Glutamatergic neuron (in vitro differentiated cells): Measurements from ENCODE around the gene MFAP3L. TPM values are rescaled to one million over a fixed set of nuclear protein-coding genes. Genes with fewer than 3 reads are reported as not detected.

ENCODE experiments used
- DNase-seq: peaks from one replicate; pipeline ENCODE4 v3.0.0; 2022
- H3K27ac Mint-ChIP-seq: one replicate; pipeline ENCODE4 v1.8.0; 2020; ENCODE audit warnings: mild to moderate bottlenecking, mixed read lengths, inconsistent platforms; ENCODE audit not compliant: unreplicated experiment
- H3K27me3 Mint-ChIP-seq: one replicate; pipeline ENCODE4 v1.8.0; 2020; ENCODE audit warnings: mild to moderate bottlenecking, moderate library complexity, mixed read lengths, inconsistent platforms; ENCODE audit not compliant: unreplicated experiment
- H3K36me3 Mint-ChIP-seq: one replicate; pipeline ENCODE4 v1.8.0; 2020; ENCODE audit warnings: mild to moderate bottlenecking, mixed read lengths, inconsistent platforms; ENCODE audit not compliant: unreplicated experiment
- H3K4me1 Mint-ChIP-seq: one replicate; pipeline ENCODE4 v1.8.0; 2020; ENCODE audit warnings: mild to moderate bottlenecking, low read depth, mixed read lengths, inconsistent platforms; ENCODE audit not compliant: unreplicated experiment
- H3K4me3 Mint-ChIP-seq: one replicate; pipeline ENCODE4 v1.8.0; 2020; ENCODE audit warnings: mild to moderate bottlenecking, mixed read lengths, inconsistent platforms; ENCODE audit not compliant: unreplicated experiment
- H3K9me3 Mint-ChIP-seq: one replicate; pipeline ENCODE4 v1.8.0; 2020; ENCODE audit warnings: mild to moderate bottlenecking, moderate library complexity, mixed read lengths, inconsistent platforms; ENCODE audit not compliant: unreplicated experiment
- total RNA-seq: library from RNA; stranded (reverse); fragmentation: NEBNext Ultra II Directional; extraction: Animal tissue kit (Norgen Biotek cat#: 25700); gene quantifications from one replicate; pipeline ENCODE4 v1.2.1, GENCODE V29; 2021; ENCODE audit not compliant: unreplicated experiment
- TF ChIP-seq, protein P1 (sequence below): fragments of 200-600 bp; sonication (generic); IDR thresholded peaks from one replicate; pipeline ENCODE4 v1.5.0; 2021; ENCODE audit not compliant: partially characterized antibody, unreplicated experiment

Gene MFAP3L
- total RNA-seq, 1 donor from 2014 or later, result 8.4 TPM

DNA sequence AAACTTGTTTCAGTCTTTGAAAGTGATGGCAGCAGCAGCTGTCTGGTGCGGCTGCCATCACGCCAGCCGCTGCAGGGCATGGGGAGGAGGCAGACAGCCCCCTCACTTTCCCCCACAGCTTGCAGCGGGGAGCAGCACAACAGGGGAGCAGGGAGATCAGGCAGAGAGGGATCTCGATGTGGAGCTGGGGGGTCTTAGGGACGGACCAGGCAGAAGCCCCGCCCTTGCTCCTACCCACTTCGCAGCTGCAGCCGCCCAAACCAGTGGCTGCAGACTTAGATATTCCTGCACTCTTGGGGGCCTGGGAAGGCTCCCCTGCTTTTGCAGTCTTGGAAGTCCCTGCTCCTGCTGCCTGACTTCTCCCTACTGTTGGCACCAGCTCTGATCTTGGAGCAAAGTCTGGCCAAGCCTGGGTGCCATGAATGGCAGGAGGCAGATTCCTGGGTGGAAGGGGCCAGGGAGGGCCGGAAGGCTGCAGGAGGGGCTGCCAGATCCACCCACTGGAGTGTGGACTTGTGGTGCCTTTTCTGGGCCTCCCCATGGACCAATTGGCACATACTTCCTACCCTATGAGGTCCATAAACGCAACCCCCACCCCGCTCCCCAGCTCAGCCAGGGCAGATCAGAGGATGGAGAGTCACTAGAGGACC, 14.0 kb upstream of the MFAP3L start:
- Mint-ChIP-seq H3K4me1 (no peaks in the 10 kb centered on the region), H3K27ac (no peak overlapping the region), H3K27me3 (no peaks in the 10 kb centered on the region), H3K9me3 (no peaks in the 10 kb centered on the region), H3K36me3 (no peaks in the 10 kb centered on the region), H3K4me3 (no peak overlapping the region)
- TF ChIP-seq, protein P1, sequence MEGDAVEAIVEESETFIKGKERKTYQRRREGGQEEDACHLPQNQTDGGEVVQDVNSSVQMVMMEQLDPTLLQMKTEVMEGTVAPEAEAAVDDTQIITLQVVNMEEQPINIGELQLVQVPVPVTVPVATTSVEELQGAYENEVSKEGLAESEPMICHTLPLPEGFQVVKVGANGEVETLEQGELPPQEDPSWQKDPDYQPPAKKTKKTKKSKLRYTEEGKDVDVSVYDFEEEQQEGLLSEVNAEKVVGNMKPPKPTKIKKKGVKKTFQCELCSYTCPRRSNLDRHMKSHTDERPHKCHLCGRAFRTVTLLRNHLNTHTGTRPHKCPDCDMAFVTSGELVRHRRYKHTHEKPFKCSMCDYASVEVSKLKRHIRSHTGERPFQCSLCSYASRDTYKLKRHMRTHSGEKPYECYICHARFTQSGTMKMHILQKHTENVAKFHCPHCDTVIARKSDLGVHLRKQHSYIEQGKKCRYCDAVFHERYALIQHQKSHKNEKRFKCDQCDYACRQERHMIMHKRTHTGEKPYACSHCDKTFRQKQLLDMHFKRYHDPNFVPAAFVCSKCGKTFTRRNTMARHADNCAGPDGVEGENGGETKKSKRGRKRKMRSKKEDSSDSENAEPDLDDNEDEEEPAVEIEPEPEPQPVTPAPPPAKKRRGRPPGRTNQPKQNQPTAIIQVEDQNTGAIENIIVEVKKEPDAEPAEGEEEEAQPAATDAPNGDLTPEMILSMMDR, result no peak
- DNase-seq, result no peak

DNA sequence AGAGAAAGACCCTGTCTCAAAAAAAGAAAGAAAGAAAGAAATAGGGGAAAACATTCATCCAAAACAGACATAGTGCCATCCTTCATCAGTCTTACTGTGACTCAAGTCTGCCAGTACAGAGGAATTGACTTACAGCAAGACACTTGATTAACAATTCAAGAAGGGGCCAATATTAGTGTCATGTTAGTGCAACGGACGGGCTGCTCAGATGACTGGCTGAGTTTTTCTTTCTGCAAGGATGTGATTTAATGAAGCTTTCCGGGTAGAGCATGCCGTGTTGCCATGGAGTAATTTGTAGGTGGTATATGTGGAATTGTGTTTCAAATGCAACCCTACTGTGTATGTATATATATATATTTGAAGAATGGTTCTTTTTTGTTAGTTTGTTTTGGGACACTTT, 12.6 kb upstream of the MFAP3L start:
- Mint-ChIP-seq H3K9me3 (no peaks in the 10 kb centered on the region), H3K4me3 (no peak overlapping the region), H3K27ac (no peak overlapping the region), H3K4me1 (no peaks in the 10 kb centered on the region), H3K36me3 (no peaks in the 10 kb centered on the region), H3K27me3 (no peaks in the 10 kb centered on the region)
- TF ChIP-seq, protein P1, result no peak
- DNase-seq, result no peak

DNA sequence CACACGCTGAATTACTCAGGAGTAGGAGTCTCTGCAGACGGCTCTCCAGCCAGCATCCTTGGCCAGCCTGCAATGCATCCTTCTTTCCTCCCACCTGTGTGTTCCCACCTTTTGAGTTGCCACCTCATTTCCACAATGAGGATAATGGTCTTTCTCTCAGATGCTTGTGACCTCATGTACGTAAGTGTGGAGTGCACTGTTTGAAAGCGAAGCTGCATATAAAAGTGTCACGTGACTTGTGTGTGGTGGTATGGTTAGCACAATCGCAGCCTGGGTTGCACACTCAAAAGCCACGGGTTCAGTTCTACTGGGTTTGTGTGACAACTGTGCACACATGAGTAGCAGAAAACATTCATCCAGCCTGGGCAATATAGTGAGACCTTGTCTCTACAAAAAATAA, 12.0 kb upstream of the MFAP3L start:
- no peak for DNase-seq
- Mint-ChIP-seq H3K27me3 (no peaks in the 10 kb centered on the region), H3K27ac (no peak overlapping the region), H3K4me1 (no peaks in the 10 kb centered on the region), H3K9me3 (no peaks in the 10 kb centered on the region), H3K4me3 (no peak overlapping the region), H3K36me3 (no peaks in the 10 kb centered on the region)
- TF ChIP-seq, protein P1, result no peak

DNA sequence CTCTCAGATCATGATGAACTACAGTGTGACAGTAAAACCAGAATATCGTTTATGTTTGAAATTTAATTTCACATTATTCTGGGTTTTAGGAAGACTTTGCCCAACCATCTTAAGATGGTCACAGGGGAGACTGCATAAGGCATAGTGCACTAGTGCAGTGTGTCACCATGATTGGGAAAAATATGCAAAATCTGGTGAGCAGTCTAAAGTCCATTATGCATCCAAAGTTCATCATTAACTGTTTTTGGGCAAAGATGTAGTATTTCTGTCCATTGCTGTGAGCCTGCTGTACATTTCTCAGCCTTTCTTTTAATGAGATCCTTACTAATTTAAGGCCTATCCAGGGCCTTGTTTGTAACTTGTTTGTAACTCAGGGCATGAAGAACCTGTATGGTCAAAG, 11.3 kb upstream of the MFAP3L start:
- H3K9me3 Mint-ChIP-seq, result no peaks in the 10 kb centered on the region
- no peaks in the 10 kb centered on the region for H3K4me1 Mint-ChIP-seq
- H3K36me3 Mint-ChIP-seq, result no peaks in the 10 kb centered on the region
- DNase-seq, result no peak
- no peak overlapping the region for H3K27ac Mint-ChIP-seq
- TF ChIP-seq, protein P1, result no peak
- H3K27me3 Mint-ChIP-seq, result no peaks in the 10 kb centered on the region
- H3K4me3 Mint-ChIP-seq, result no peak overlapping the region

DNA sequence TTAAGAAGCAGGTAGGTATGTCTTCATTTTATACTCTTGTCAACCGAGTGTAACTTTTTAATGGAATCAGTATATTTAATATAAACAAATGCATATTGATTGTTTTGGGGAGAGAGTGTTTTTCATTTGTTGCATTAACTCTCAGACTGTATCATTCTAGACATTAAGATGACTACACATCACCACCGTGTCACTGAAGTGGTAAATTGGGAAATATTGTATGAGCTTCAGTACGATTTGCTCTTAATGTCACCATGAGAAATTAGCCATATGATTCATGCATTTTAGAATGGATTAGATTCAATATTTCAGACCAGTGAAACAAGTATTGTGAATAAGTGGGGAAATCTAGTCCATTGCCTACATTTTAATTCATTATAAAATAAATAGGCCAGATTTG, 9.7 kb upstream of the MFAP3L start:
- no peak overlapping the region for H3K27ac Mint-ChIP-seq
- no peaks in the 10 kb centered on the region for H3K9me3 Mint-ChIP-seq
- TF ChIP-seq, protein P1, result no peak
- no peaks in the 10 kb centered on the region for H3K27me3 Mint-ChIP-seq
- H3K4me1 Mint-ChIP-seq, result no peaks in the 10 kb centered on the region
- no peaks in the 10 kb centered on the region for H3K36me3 Mint-ChIP-seq
- no peak overlapping the region for H3K4me3 Mint-ChIP-seq
- DNase-seq, result no peak
